Superior temporal gyrus (tissue), 1 donor: ENCODE measurements around the gene CBARP.

Source experiments
- DNase-seq: peaks from one replicate; pipeline ENCODE4 v3.0.0-alpha.2; 2016; ENCODE audit errors: extremely low spot score

CBARP gene

DNA sequence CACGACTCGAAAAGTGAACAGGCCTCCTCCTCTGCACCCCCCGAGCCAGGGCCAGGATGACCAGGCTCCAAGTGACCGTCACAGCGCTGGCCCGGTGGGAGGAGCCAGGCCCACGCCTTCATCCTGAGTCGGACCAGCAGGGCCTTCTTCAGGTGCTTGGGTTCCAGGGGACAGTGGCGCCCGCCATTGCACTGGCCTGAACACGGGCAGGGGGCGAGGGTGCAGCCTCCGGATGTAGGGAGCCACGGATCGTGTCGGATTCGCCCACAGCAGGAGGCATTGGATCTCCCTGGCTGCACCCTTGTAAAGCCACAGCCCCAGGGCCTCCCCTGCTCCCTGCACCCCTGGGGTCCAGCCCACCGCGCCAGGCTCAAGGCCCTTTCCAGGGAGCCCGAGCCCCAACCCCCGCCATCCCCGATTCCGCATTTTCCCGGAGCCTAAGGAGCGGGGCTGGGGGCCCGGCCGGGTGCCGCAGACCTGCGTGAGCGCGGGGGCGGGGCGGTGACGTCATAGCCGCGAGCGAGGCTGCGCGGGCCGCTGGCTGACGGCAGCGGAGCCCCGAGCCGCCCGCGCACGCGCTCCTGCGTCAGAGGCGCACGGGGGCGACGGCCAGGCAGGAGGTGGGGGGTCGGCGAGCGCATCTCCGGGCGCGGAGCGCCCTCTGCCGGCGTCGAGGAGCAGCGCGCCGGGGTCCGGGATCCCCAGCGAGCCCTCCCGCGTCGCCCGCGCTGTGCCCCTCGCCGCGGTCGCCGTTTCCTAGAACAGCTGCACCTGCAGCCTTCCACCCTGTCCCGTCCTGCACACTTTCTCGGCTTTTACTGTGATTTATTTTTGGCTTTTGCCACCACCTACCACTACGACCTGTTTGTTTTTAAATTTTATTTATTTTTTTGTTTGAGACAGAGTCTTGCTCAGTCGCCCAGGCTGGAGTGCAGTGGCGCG lies 2.3 kb upstream of the CBARP start:
- DNase-seq: peak; percentile 85

DNA sequence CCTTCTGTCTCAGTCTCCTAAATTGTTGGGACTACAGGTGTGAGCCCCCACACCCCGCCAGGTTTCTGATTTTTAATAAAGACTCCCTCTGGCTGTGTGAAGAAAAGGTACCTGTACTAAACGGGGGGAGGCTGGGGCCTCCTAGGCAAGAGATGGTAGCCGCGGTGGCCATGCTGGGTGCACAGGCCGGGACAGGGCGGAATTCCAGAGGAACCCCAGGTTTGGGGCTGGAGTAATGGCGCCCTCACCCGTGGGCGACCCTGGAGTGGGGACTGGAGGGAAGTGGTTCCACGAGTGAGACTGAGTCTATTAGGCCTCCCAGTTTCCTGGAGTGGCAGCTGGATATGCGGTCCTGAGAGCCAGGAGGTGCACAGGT lies 1.6 kb upstream of the CBARP start:
- DNase-seq: no peak

- no peak for DNase-seq
Measured at GRCh38 chr19:1238369-1239303, 831 bp upstream of the CBARP start.

DNA sequence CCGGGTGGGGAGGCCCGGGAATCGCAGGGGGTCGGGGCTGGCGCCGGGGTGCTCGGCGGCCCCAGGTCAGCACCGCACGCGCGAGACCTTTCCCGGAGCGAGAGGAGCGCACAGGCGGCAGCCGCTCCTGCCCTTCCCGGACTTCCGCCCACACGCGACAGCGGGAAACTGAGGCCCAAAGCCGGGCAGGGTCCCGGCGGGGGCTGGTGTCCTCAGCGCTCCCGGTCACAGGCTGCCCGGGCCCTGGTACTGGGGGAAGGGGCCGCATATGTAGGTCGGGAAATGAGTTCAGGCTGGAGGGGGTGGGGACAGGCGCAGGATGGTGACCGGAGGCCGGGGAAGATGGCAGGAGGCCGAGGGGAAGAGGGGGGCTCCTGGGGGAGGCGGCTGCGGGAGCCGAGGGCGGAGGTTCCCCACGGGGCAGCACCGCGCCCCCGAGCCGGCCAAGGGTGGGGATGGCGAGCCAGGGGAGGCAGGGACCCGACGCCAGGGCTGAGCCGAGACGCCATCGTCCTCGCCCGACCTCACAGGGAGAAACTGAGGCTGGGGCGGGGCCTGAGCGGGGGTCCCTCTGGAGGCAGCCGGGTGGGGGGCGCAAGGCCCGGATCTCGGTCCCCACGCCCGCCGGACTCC lies 662 bp downstream of the CBARP start:
- no peak for DNase-seq

GRCh38 chr19:1236576-1236975 lies 1.2 kb downstream of the CBARP start:
- DNase-seq: no peak

DNA sequence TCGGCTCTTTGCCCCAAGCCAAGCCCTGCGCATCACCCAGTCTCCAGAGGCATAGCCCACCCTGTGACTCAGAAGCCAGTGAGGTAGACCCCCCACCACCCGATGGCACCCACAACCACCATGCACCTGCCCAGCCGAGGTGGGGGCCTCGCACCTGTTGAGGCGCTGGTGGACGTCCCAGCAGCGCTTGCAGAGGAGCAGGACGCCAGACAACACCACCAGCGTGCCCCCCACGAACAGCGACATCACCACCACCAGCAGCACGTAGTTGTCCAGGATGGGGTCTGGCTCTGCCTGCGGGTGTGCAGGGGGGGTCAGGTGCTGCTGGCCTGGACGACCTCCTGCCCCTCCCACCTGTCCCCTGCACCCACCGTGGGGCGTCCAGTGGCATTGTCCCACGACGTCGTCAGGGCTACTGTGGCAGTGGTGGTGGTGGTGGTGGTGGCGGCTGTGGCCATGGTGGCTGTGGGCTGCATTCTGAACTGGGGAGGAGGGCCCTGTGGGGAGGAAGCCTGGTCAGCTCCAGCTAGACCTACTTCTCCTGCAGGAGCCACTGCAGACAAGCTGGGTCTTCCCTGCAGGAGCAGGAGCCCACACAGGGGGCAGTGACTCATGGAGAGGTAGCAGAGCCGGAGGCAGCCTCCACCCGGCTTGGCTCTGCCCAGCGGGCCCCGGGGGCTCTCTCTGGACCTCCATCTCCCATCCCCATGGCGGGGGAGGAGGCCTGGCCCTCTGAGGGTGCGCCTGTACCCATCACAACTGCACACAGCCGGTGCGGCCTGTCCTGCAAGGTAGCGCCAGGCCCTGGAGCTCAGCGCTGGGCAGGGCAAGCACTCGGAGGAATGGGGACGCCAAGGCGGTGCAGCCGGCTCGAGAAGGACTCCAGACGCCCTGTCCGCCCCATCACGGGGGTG lies 1.9 kb downstream of the CBARP start:
- DNase-seq: no peak

- no peak for DNase-seq
Measured at GRCh38 chr19:1234955-1235380, 2.8 kb downstream of the CBARP start.

DNA sequence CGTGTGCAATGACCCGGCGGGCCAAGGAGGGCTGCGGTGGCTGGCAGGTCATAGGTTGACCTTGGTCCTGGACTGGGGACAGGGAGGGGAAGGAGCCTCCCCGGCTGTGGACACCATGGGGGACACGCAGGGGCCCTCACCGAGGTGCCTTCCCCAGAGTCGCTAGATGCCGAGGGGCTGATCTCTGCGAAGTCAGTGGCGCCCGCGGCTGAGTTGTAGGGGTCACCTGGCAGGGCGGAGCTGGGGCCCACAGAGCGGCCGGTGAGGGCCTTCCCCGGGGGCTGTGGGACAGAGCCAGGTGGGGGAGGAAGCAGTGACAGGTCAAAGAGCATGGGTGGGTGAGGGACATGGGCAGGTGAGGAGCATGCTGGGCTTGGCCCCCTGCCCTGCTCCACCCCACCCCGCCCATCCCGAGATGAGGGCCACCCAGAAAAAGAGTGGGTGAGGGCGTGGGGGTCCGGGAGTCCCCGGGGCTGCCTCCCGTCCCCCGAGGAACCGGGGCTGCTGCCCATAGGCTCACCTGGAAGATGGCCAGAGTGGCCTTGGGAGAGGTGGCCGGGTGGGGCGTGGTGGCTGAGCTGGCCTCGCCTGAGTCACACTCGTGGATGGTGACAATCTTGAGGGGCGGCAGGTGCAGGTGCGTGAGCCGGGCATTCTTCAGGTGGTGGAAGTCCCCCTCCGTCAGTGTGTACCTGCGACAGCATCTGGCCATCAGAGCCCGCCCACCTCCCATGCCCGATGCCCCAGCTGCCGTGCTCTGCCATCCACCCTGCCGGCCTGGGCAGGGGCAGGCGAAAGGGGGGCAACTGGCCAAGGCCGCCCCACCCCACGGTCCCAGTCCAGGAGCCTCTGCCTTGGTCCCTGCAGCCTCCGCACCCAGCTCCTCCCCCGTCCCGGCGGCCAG lies 3.5 kb downstream of the CBARP start:
- DNase-seq: no peak

GRCh38 chr19:1233115-1233667 lies 4.6 kb downstream of the CBARP start:
- DNase-seq: no peak

GRCh38 chr19:1232652-1233072 lies 5.1 kb downstream of the CBARP start:
- no peak for DNase-seq

DNA sequence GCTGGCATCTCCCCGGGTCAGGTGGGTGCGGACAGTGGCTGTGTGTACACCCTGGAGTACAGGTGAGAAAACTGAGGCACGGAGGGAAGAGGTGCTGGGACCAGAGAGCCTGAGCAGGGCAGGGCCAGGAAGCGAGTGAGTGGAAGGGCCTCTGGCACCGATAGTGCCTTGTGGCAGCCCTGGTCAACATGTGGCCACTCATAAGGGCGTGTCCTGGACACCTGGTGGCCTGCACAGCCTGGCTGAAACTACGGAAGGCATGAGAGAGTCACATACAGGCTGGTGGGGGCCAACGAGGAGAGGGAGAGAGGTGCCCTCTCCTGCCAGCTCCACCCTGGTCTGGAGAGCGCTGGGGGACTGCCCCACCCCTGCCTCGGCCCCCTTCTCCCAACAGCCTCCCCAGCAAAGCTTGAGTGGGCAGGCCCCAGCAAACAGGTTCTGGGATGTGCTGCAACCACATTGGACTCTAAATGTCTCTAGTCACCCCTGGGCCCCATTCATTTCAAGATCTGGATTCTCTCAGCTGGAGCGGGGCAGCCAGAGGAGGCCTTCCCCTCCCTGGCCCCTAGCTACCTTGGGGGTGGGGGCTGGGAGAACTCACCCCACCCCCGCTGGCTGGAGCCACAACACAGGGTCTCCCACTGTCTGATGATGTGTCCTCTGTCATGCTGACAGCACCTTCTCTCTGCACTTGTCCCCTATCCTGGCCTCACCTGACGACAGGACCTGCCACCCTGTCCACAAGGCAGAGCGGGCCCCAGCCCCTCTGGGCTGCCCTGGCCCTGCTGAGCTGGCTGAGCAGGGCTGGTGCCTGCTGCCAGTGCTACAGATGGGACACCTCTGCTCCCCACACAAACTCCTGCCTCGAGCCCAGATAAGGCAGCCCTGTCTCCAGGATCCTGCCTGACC lies 5.8 kb downstream of the CBARP start:
- no peak for DNase-seq

DNA sequence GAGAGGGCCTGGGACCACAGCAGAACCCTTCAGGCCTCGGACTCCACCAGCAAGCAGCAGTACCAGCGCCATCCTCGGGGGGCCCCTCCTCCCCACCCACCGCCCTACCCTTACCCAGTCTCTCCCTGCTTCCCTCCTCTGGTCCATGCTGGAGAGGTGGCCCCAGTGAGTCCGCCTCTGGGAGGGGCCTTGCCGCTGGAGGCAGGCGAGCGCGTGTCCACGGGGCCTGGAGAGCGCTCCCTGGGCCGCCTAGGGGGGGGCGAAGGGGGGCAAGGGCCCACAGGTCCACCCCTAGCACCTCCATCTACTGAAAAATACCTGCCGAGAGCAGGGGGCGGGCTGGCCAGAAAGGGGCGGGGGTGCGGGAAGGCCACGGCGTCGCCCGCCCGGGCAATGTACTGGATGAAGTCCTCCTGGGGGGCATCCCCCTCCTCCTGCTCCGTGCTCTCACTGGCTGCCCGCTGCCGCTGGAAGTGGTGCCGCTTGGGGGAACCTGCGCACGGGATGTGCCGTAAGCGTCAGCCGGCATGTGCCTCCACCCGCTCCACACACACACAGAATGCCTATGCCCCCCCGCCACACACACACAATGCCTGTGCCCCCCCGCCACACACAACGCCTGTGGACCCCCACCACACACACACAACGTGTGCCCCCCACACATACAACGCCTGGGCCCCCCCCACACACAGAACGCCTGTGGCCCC lies 6.9 kb downstream of the CBARP start:
- DNase-seq: no peak

DNA sequence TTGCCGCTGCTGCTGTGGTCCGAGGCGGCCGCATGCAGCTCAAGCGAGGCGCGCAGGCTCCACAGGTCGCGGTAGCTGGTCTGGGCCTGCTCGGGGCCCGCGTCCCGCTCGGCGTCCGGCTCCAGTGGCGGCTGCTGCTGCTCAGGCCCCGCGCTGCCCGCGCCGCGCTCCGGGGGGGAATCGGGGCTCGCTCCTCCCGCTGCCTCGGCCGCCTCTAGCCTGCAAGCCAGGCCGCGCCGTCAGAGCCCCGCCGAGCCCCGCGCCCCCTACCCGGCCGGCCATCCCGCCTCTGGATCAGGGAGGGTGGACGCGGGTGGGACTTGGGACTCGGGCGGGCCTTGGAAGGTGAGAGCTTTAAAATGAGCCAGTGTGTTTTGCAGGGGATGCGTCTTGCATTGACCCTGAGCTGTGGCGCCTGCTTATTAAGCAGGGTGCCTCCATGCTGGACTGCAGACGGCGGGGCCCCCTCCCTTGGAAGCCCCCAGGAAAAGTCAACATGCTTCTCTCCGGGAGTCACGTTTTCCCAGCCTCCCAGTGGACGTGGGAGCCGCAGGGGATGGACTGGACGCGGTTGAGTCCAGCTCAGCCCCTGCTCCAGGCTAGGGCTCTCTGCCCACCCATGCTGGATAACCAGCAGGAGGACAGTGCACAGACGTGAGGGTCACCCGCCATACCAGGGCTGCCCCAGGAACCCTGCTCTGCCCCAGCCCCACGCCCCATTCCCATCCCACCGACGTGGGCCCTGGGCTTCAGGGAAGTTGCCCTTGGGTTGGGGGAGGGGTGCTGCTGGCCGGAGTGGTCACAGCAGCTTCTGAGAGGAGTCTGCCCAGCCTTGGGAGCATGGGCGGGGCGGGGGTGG lies 7.7 kb downstream of the CBARP start:
- DNase-seq: no peak

GRCh38 chr19:1229056-1229923 lies 8.5 kb downstream of the CBARP start:
- DNase-seq: no peak

- no peak for DNase-seq
Measured at GRCh38 chr19:1228161-1228957, 9.4 kb downstream of the CBARP start.
